GM19025 (cell line): ENCODE results near the gene PATL2.
"Not testable (repeated sequence)": the region's sequence is repeated elsewhere in the genome, so short reads cannot be mapped to it uniquely, and the experiment has no call there.

Experiments
- ATAC-seq: cut with Tn5 transposase; IDR thresholded peaks from one replicate; pipeline ENCODE4 v1.9.1; 2021; ENCODE audit warnings: mild to moderate bottlenecking, low read depth, moderate library complexity; ENCODE audit not compliant: unreplicated experiment

PATL2 gene

GRCh38 chr15:44695294-44695693 lies 15.8 kb downstream of the PATL2 start:
- ATAC-seq, result no peak

DNA sequence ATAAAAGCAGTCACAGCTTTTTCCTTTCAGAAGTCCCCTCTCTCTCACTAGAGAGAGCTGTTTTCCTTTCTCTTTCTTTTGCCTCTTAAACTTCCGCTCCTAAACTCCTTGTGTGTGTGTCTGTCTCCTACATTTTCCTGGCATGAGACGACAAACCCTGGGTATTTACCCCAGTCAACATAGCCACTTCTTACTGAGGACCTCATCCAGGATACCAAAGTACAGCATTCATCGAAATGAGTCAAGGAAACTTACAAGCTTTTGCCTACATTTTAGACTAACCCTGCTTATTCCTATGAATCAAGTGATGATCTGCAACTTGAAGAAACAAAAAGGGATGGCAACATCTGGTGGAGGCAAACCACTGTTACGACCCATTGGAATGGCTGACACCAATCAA lies 16.7 kb downstream of the PATL2 start:
- ATAC-seq, result no peak

GRCh38 chr15:44692659-44693058 lies 18.5 kb downstream of the PATL2 start:
- ATAC-seq, result no peak

- not testable (repeated sequence) for ATAC-seq
These were observed 20.9 kb downstream of the PATL2 start for GRCh38 chr15:44690245-44690644.

- not testable (repeated sequence) for ATAC-seq
These were observed 21.8 kb downstream of the PATL2 start for GRCh38 chr15:44689318-44689717.

- ATAC-seq, result not testable (repeated sequence)
These were observed 28.1 kb downstream of the PATL2 start for GRCh38 chr15:44682809-44683682.

DNA sequence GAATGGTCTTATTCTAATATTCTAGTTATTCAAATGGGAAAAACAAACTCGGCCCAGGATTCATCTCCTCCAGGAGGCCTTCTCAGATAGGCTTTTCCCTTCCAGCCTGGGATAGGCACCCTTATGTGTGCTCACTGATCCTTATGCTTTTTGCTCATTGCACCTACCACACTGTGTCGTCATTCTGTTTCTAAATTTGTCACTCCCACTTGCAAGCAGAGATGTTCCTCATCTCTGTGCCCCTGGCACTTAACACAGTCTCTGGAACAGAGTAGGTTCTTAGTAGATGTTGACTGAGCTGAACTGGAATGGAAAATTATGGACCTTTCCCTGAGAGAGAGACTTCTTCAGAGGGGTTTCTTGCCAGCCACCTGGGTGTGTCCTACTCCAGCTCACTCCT lies 28.9 kb downstream of the PATL2 start:
- ATAC-seq, result no peak

DNA sequence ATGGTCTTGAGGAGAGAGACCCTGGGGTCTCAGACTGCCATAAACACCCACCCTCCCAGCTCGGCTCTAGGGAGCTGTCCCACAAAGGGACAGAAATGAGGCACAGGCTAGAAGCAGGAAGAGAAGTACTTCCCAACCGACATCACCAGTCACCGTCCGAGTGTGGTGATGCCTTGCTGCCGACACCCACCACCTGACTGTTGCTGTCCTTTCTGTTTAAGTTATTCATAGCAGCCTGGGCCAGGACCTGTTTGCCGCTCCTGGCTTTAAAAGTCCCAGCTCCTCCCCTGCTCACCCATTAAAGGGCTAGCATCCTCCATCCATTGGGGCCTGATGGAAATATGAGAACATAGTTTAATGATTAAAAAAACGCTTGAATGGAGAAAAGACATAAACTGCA lies 34.4 kb downstream of the PATL2 start:
- no peak for ATAC-seq

DNA sequence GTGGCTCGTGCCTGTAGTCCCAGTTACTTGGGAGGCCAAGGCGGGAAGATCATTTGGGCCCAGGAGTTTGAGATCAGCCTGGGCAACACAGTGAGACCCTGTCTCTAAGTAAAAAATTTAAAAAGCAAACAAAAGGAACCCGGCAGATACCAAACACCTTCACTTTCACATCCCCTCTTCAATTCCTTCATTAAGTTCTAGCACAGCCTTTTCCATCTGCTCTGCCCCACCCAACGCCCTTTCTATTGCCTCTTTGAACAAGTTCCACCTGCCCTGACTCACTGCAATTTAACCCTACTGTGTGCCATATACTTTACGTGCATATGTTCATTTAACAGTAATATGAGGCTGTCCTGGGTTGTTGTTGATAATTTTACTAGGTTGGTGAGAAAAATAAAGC lies 35.2 kb downstream of the PATL2 start:
- no peak for ATAC-seq

DNA sequence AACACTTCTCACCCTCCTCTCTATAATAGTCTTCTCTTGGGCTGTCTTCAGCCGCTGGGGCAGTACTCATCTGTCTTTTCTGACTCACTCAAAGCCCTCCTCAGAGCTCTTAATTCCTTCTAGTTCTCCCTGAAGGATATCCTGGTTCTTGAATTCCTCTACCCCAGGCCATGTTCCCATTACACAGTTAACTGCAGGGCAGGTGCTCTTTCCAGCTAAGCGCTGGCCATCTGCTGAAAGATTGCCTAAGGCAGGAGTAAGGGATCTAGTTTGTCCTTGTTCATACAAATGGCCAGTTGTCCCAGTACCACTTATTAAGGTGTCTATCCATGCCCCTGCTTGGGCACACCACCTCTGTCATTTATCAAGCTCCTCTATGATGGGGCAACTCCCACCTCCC lies 37.5 kb downstream of the PATL2 start:
- ATAC-seq, result no peak

DNA sequence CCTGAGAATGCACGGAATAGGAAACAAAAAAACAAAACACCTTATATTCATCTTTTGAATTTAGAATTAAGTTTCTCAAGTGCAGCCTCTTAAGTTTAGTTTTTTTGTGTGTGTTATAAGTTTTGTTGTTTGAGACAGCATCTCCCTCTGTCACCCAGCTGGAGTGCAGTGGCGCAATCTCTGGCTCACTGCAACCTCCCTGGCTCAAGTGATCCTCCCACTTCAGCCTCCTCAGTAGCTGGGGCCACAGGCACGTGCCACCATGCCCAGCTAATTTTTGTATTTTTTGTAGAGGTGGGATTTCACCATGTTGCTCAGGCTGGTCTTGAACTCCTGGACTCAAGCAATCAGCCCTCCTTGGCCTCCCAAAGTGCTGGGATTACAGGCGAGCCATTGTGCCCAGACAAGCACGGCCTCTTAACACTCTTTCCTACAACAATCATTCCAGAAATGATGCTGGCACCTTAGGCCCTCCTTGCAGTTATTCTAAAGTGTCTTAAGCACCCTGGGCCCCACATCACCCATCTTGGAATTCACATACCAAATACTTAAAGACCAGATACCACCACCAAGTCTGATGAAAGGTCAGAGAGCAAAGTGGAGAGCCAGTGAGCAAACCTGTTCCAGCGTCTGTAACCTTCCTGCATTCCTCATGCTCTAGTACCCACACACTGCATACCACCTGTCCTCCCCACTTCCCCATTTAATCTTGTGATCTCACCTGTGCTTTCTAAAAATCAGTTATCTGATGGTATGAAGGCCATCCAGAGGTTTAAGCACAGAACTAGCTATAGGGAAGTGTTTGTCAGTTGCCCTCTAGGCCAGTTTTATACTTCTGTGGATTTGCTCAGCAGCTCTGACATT lies 40.8 kb downstream of the PATL2 start:
- ATAC-seq, result no peak

DNA sequence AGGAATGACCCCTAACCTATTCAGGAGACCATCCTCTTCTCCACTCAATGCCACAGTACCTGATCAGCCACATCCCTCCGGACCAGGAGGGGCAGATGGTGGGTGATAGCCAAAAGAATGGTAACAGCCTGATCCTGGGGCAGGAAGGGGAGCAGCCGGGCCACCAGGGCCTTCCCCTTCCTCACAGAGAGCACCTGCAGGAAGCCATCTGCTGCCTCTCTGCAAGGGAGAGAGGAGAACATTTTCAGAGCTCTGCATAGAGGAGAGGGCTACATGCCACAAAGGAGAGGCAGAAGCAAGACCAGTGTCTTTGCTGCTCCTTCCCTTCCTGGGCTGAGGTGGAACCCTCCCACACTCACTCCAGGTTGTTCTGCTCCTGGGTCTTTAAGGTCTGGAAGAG lies 42.2 kb downstream of the PATL2 start:
- ATAC-seq, result no peak

- ATAC-seq, result no peak
These were observed 44.1 kb downstream of the PATL2 start for GRCh38 chr15:44667039-44667360.

DNA sequence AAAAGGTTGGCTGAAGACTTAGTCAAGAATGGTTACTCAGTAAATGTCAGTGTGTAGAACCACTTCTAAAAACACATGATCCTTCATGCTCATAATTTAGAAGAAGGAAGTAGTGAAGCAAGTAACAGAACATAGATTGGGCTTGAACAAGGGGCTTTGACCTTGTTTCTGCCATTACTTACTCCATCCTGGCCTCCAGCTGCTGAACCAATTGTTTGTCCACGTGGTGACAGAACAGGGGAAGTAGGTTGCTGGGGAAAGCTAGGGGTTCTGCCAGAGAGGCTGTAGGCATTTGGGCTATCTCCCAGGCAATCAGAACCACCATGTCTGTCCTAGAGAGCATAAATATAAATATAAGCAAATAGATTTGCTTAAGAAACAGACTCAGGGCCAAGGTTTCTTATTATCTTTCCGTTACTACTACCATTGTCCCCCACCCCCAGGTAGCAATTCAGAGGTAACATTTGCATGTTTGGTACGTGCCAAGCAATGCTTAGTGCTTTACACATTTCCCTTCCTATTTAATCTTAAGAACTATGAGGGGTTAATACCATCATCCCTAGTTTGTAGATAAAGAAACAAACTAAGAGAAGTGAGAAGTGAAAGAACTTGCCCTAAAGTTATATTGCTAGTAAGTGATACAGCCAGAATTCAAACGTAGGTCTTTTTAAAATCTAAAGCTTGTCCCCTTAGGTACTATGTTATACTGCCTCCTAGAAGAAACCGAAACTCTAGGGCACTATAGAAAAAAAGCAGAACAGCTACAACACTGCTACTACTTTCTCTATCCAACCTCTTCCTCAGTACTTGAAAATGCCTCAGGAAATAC lies 44.7 kb downstream of the PATL2 start:
- no peak for ATAC-seq

DNA sequence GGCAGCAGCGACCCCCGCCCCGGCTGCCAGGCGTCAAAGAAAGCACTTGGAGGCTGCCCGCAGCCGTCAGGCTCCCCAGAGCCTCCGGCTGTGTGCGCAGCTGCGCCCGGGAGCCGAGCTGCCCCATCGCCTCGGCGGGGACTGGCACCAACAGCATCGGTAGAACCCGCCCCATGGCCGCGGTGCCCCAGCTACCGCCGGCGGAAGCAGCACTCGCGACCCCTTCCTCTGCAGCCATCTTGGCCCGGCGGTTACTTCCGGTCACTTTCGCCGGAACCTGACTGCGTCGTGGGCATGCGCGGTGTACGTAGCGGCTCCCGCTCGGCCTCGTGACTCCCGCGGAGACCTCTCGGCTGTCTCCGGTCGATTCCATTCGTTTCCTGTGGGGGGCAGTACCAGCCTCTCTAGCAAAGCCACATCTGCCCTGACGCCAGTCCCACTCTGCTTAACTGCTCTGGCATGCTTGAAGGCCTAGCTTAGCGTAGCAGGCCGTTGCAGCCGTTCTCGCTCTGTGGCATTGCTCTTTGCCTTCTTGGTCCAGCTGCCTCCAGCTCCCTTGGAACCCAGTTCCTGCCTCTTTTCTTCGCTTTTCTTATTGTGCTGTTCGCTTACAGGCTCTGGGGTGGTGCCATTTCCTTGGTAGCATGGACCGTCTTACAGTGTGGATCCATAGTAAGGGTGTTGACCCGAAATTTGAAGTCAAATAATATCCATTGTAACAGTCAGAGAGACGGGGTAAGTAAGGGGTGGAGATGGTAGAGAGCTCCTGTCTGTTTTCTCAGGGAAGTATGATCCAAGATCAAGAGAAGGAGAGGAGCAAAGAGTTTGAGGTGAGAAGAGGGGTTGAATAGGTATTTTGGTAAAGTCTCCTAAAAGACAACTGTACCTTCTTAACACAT lies 47.5 kb downstream of the PATL2 start, which contains the start of gene SPG11:
TSS of gene SPG11 (minus strand) at position 253 of the 899 bp plus-strand sequence. CDS start at position 238, 15 bp downstream.
- ATAC-seq, result peak; percentile 70

DNA sequence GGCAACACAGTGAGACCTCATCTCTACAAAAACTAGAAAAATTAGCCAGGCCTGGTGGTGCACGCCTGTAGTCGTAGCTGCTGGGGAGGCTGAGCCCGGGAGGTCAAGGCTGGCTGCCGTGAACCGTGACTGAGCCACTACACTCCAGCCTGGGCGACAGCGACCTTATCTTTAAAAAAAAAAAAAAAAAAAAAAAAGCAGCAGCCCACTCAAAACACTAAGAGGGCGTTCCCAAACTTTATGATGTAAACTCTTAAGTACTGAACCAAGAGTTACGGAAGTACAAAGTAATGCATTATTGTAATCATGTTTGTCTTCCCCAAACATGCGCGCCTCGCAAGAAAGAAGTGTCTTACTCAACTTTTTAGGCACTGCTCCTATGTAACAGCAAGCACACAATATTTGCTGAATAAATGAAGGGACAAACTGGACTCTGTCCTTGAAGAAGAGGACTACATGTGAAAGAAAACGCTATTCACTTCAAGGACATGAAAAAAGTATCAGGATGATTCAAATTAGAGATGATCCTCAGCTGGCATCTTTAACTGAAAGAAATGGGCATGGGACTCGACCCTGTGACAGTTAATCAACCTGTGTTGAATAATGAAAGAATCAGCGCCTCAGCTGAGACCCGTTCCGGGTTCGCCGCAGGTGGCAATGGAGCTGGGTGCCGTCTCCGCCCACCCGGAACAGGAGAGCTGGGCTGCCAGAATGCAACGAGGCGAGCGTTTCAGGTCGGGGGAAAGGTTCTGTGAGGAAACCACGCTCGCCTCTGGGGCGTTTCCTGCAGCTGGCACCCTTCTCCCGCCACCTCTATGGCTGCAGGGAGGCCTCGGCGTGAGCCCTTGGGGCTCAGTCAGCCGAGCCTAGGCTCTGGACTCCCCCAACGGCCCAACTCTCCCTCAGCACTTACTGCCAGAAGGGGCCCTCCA lies 48.4 kb downstream of the PATL2 start:
- peak; percentile 44 for ATAC-seq

GRCh38 chr15:44661576-44661975 lies 49.5 kb downstream of the PATL2 start:
- ATAC-seq, result no peak

DNA sequence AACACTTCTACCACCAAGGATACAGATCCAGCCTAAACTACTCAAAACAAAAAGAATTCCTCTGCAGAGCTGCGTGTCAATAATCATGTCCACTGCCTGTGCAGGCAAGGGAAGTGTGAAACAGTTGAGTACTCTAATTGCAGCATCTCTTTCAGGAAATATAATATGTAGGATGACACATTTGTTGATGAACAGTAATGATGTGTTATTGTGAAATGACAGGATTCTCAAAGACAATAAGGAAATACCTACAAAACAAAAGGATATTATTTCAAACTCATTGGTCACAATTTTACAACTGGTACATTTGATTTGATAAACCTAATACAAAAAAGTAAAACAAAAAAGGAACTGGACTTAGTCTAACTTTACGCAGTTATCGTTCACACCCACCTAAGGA lies 52.1 kb downstream of the PATL2 start:
- ATAC-seq, result no peak

- no peak for ATAC-seq
These were observed 53.7 kb downstream of the PATL2 start for GRCh38 chr15:44657378-44657777.
